Neural cell (in vitro differentiated cells): ENCODE results near the gene BGN. TPM values are rescaled to one million over a fixed set of nuclear protein-coding genes. Genes with fewer than 3 reads are reported as not detected.

ENCODE experiments used
- H2AFZ ChIP-seq: fragments of 200-600, 300-800 bp; sonication (generic), shearing (Covaris generic); 2 replicates; pipeline ENCODE4 v1.6.0; 2014; ENCODE audit warnings: low read depth, mild to moderate bottlenecking, antibody characterized with exemption, low read length, moderate library complexity
- H3F3A ChIP-seq: fragments of 200-600 bp; shearing (Covaris generic); 2 replicates; pipeline ENCODE4 v1.6.1; 2016; ENCODE audit warnings: mild to moderate bottlenecking, moderate library complexity, mixed read lengths, antibody characterized with exemption, low read length; ENCODE audit not compliant: insufficient read depth, poor library complexity, severe bottlenecking
- H3K27ac ChIP-seq: fragments of 200-600, 300-800 bp; sonication (generic), shearing (Covaris generic); 2 replicates; pipeline ENCODE4 v1.5.1; 2014; ENCODE audit warnings: mild to moderate bottlenecking, low read length, moderate library complexity
- H3K27me3 ChIP-seq: fragments of 300-800, 200-600 bp; sonication (generic), shearing (Covaris generic); 2 replicates; pipeline ENCODE4 v1.6.0; 2014; ENCODE audit warnings: mild to moderate bottlenecking, low read depth, low read length, moderate library complexity; ENCODE audit not compliant: insufficient read depth
- H3K36me3 ChIP-seq: fragments of 300-800, 200-600 bp; sonication (generic), shearing (Covaris generic); 2 replicates; pipeline ENCODE4 v1.5.1; 2014; ENCODE audit warnings: mild to moderate bottlenecking, antibody characterized with exemption, low read length, moderate library complexity; ENCODE audit not compliant: insufficient read depth
- H3K4me2 ChIP-seq: fragments of 300-800, 200-600 bp; sonication (generic), shearing (Covaris generic); 2 replicates; pipeline ENCODE4 v1.6.0; 2014; ENCODE audit warnings: mild to moderate bottlenecking, low read length
- H3K4me3 ChIP-seq: fragments of 300-800, 200-600 bp; sonication (generic), shearing (Covaris generic); 2 replicates; pipeline ENCODE4 v1.5.1; 2014; ENCODE audit warnings: mild to moderate bottlenecking, low read length, moderate library complexity
- H3K79me2 ChIP-seq: fragments of 200-600 bp; shearing (Covaris generic); replicated peaks from 2 replicates; pipeline ENCODE4 v1.6.0; 2014; ENCODE audit warnings: mild to moderate bottlenecking, low read length, moderate library complexity; ENCODE audit not compliant: insufficient read depth
- H3K9ac ChIP-seq: fragments of 300-800, 200-600 bp; sonication (generic), shearing (Covaris generic); 2 replicates; pipeline ENCODE4 v1.6.1; 2016; ENCODE audit warnings: mild to moderate bottlenecking, low read length, mixed read lengths
- H3K9me2 ChIP-seq: fragments of 200-600 bp; shearing (Covaris generic); 2 replicates; pipeline ENCODE4 v1.6.1; 2016; ENCODE audit warnings: mild to moderate bottlenecking, low read length, mixed read lengths; ENCODE audit not compliant: insufficient read depth
- H3K9me3 ChIP-seq: fragments of 200-600, 300-800 bp; sonication (generic), shearing (Covaris generic); 2 replicates; pipeline ENCODE4 v1.6.1; 2016; ENCODE audit warnings: mild to moderate bottlenecking, mixed run types, low read length, moderate library complexity, mixed read lengths
- H4K20me1 ChIP-seq: fragments of 200-600 bp; shearing (Covaris generic); 2 replicates; pipeline ENCODE4 v1.6.1; 2016; ENCODE audit warnings: mild to moderate bottlenecking, mixed run types; ENCODE audit not compliant: insufficient read depth
- CTCF ChIP-seq: fragments of 450-650 bp; IDR thresholded peaks from 2 replicates; pipeline ENCODE4 v1.5.1; 2014; ENCODE audit warnings: antibody characterized with exemption, mild to moderate bottlenecking, moderate library complexity; ENCODE audit not compliant: poor library complexity, severe bottlenecking
- EP300 ChIP-seq: fragments of 450-650 bp; conservative IDR thresholded peaks from 2 replicates; pipeline ENCODE4 v1.6.1; 2014; ENCODE audit warnings: antibody characterized with exemption, mild to moderate bottlenecking, moderate library complexity; ENCODE audit not compliant: poor library complexity, severe bottlenecking
- EZH2 ChIP-seq: fragments of 200-600, 300-800 bp; shearing (Covaris generic), sonication (generic); IDR thresholded peaks from 2 replicates; pipeline ENCODE4 v1.6.1; 2014; ENCODE audit warnings: antibody characterized with exemption, low read length, borderline replicate concordance, mild to moderate bottlenecking; ENCODE audit not compliant: insufficient read depth, poor library complexity, severe bottlenecking
- MXI1 ChIP-seq: fragments of 450-650 bp; conservative IDR thresholded peaks from 2 replicates; pipeline ENCODE4 v1.6.1; 2014; ENCODE audit warnings: antibody characterized with exemption, mild to moderate bottlenecking; ENCODE audit not compliant: poor library complexity, severe bottlenecking
- POLR2AphosphoS5 ChIP-seq: IDR thresholded peaks from 2 replicates; pipeline ENCODE4 v1.6.1; 2012
- RAD21 ChIP-seq: fragments of 450-650 bp; conservative IDR thresholded peaks from 2 replicates; pipeline ENCODE4 v1.6.1; 2014; ENCODE audit warnings: antibody characterized with exemption, mild to moderate bottlenecking, moderate library complexity
- REST ChIP-seq: IDR thresholded peaks from 2 replicates; pipeline ENCODE4 v1.6.1; 2012; ENCODE audit warnings: borderline replicate concordance
- SMC3 ChIP-seq: fragments of 450-650 bp; conservative IDR thresholded peaks from 2 replicates; pipeline ENCODE4 v1.6.1; 2014; ENCODE audit warnings: antibody characterized with exemption, mild to moderate bottlenecking, moderate library complexity; ENCODE audit not compliant: poor library complexity
- TAF1 ChIP-seq: IDR thresholded peaks from 2 replicates; pipeline ENCODE4 v1.6.1; 2012; ENCODE audit warnings: low read depth
- polyA plus RNA-seq: library from polyadenylated mRNA; depleted of rRNA; stranded (reverse); fragments of >200 nt; gene quantifications from 2 replicates; pipeline ENCODE4 v1.2.3, GENCODE V29; 2014

The BGN gene
- polyA plus RNA-seq, 1 donor from 2014 or later, result not detected

- H3K9me2 ChIP-seq, result no peaks in the 10 kb centered on the region
- TF ChIP-seq RAD21 (no peak), MXI1 (no peak), TAF1 (no peak), POLR2AphosphoS5 (no peak), REST (no peak), CTCF (no peak), EP300 (no peak), EZH2 (no peak), SMC3 (no peak)
- H3K9ac ChIP-seq, result no peak overlapping the region
- H3K27ac ChIP-seq, result no peak overlapping the region
- H2AFZ ChIP-seq, result no peak overlapping the region
- H3K9me3 ChIP-seq, result no peaks in the 10 kb centered on the region
- H3K27me3 ChIP-seq, result peaks cover 5% of the 10 kb centered on the region
- H3F3A ChIP-seq, result no peaks in the 10 kb centered on the region
- no peaks in the 10 kb centered on the region for H3K79me2 ChIP-seq
- H3K36me3 ChIP-seq, result no peaks in the 10 kb centered on the region
- no peak overlapping the region for H3K4me2 ChIP-seq
- H3K4me3 ChIP-seq, result no peak overlapping the region
- H4K20me1 ChIP-seq, result no peaks in the 10 kb centered on the region
Measured at GRCh38 chrX:153513265-153513664, 18.5 kb downstream of the BGN start.

GRCh38 chrX:153514259-153514658 lies 19.5 kb downstream of the BGN start:
- no peak overlapping the region for H3K27ac ChIP-seq
- no peak overlapping the region for H3K9ac ChIP-seq
- no peak overlapping the region for H3K4me3 ChIP-seq
- H3K4me2 ChIP-seq, result no peak overlapping the region
- no peaks in the 10 kb centered on the region for H3K9me2 ChIP-seq
- peaks cover 14% of the 10 kb centered on the region for H3K27me3 ChIP-seq
- H3K79me2 ChIP-seq, result no peaks in the 10 kb centered on the region
- no peaks in the 10 kb centered on the region for H3F3A ChIP-seq
- H2AFZ ChIP-seq, result no peak overlapping the region
- no peaks in the 10 kb centered on the region for H3K9me3 ChIP-seq
- TF ChIP-seq CTCF, result no peak
- TF ChIP-seq RAD21, result no peak
- no peak for TF ChIP-seq MXI1
- no peak for TF ChIP-seq TAF1
- no peak for TF ChIP-seq EP300
- no peak for TF ChIP-seq EZH2
- TF ChIP-seq REST, result no peak
- no peak for TF ChIP-seq POLR2AphosphoS5
- TF ChIP-seq SMC3, result no peak
- no peaks in the 10 kb centered on the region for H3K36me3 ChIP-seq
- no peaks in the 10 kb centered on the region for H4K20me1 ChIP-seq
